Gastroesophageal sphincter (tissue), 4 donors: Measurements from ENCODE around the gene OBSL1. TPM values are rescaled to one million over a fixed set of nuclear protein-coding genes. Genes with fewer than 3 reads are reported as not detected.

Source experiments
- ATAC-seq: fragments of 150-250 bp; one replicate; pipeline ENCODE4 v1.9.1; 2016; ENCODE audit warnings: mild to moderate bottlenecking, moderate library complexity
- H3K27ac ChIP-seq, 4 donors: fragments of 200-600 bp; sonication (generic) in 3 of 4; 1 replicate in 3 of 4; 2 replicates in 1 of 4; pipeline ENCODE4 v1.5.1; 2016 to 2019
- H3K27me3 ChIP-seq: fragments of 200-600 bp; sonication (generic); one replicate; pipeline ENCODE4 v1.5.1; 2019
- H3K36me3 ChIP-seq, 2 donors: fragments of 200-600 bp; sonication (generic); one replicate each; pipeline ENCODE4 v1.5.1; 2019; ENCODE audit warnings: control low read depth in 1 of 2
- H3K4me1 ChIP-seq, 3 donors: fragments of 200-600 bp; sonication (generic); 1 replicate in 2 of 3; 2 replicates in 1 of 3; pipeline ENCODE4 v1.5.1; 2016 to 2019; ENCODE audit warnings: control low read depth in 2 of 3
- H3K4me3 ChIP-seq, 2 donors: fragments of 200-600 bp; sonication (generic); one replicate each; pipeline ENCODE4 v1.5.1; 2019; ENCODE audit warnings: mild to moderate bottlenecking in 1 of 2, moderate library complexity in 1 of 2
- H3K9me3 ChIP-seq, 3 donors: fragments of 200-600 bp; sonication (generic); one replicate each; pipeline ENCODE4 v1.5.1; 2017 to 2019; ENCODE audit warnings: control low read depth in 2 of 3
- EP300 ChIP-seq: sonication (generic); formaldehyde crosslinking; IDR thresholded peaks from one replicate; pipeline ENCODE4 v1.6.1; 2017; ENCODE audit warnings: antibody characterized with exemption, mild to moderate bottlenecking
- POLR2A ChIP-seq, 2 donors: fragments of 450-650 bp; IDR thresholded peaks; one replicate each; pipeline ENCODE4 v1.6.1; 2017; ENCODE audit warnings: antibody characterized with exemption in 2 of 2, mild to moderate bottlenecking in 2 of 2, moderate library complexity in 1 of 2
- POLR2AphosphoS5 ChIP-seq: sonication (generic); formaldehyde crosslinking; IDR thresholded peaks from one replicate; pipeline ENCODE4 v1.6.1; 2017; ENCODE audit warnings: antibody characterized with exemption
- WGBS, 2 donors: methylation state at CpG; one replicate each; pipeline ENCODE4 v1.1.5; 2018; ENCODE audit warnings: low coverage in 1 of 2; 5-methylcytosine and 5-hydroxymethylcytosine counted together
- total RNA-seq, 4 donors: library from RNA; depleted of rRNA; stranded (reverse); fragments of >200 nt; gene quantifications; one replicate each; pipeline ENCODE4 v1.1.0, GENCODE V29; 2016
- TF ChIP-seq, protein P1 (sequence below), 4 experiments: fragments of 200-600 bp in 2 of 4; fragments of 450-650 bp in 2 of 4; sonication (generic) in 1 of 4; IDR thresholded peaks; one replicate each; pipeline ENCODE4 v1.5.1; 2017 to 2019; ENCODE audit warnings: antibody characterized with exemption in 4 of 4, mild to moderate bottlenecking in 2 of 4, moderate library complexity in 2 of 4

Gene OBSL1
- total RNA-seq, 4 donors from 2014 or later = 73.2 to 118 (median 81.6) TPM

DNA sequence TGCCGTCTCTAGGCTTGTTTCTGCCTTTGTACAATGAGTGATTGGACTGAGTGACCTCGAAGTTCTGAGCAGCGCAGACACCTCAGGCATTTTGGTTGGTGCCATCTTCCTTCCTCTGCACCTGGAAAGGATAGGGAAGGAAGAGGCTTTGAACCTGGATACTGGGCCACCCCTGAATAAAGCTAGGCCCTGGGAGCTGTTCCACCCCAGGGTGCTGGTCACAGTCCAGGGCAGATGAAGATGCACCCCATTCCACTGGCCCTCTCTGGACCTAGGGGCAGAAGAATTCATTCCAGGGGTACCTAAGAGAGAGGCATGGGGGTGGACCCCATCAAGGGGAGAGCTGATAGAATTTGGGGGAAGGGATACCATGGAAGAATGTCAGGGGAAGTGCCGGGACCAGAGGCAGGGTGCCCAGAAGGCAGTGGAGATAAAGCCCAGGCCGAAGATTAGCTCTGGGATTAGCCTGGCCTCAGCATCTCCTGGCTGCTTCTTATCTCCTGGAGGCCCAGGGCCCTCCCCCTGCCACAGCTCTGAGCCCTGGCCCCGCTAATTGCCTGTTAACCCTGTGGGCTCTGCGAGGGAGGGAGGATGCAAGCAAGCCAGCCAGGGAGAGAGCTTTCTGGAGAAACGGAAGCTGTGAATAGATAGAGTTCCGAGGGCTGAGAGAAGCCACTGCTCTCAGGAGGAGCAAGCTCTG is 45.7 kb downstream of the OBSL1 start:
- Histone ChIP-seq H3K27ac (no peak overlapping the region), H3K4me1 (peaks cover 0 to 40% (median 34%) of the 10 kb centered on the region in 3 donors), H3K36me3 (no peaks in the 10 kb centered on the region), H3K4me3 (no peak overlapping the region), H3K9me3 (no peaks in the 10 kb centered on the region), H3K27me3 (peaks cover 63% of the 10 kb centered on the region)
- TF ChIP-seq POLR2A (IDR thresholded peaks at IDR 0.05) (no peak), POLR2AphosphoS5 (no peak), EP300 (no peak)
- TF ChIP-seq, protein P1, sequence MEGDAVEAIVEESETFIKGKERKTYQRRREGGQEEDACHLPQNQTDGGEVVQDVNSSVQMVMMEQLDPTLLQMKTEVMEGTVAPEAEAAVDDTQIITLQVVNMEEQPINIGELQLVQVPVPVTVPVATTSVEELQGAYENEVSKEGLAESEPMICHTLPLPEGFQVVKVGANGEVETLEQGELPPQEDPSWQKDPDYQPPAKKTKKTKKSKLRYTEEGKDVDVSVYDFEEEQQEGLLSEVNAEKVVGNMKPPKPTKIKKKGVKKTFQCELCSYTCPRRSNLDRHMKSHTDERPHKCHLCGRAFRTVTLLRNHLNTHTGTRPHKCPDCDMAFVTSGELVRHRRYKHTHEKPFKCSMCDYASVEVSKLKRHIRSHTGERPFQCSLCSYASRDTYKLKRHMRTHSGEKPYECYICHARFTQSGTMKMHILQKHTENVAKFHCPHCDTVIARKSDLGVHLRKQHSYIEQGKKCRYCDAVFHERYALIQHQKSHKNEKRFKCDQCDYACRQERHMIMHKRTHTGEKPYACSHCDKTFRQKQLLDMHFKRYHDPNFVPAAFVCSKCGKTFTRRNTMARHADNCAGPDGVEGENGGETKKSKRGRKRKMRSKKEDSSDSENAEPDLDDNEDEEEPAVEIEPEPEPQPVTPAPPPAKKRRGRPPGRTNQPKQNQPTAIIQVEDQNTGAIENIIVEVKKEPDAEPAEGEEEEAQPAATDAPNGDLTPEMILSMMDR (IDR thresholded peaks at IDR 0.05) = no peak
- ATAC-seq = no peak
- 67 to 86% methylated on average over 2 to 4 of the region's 9 CpGs for WGBS, 2 donors

DNA sequence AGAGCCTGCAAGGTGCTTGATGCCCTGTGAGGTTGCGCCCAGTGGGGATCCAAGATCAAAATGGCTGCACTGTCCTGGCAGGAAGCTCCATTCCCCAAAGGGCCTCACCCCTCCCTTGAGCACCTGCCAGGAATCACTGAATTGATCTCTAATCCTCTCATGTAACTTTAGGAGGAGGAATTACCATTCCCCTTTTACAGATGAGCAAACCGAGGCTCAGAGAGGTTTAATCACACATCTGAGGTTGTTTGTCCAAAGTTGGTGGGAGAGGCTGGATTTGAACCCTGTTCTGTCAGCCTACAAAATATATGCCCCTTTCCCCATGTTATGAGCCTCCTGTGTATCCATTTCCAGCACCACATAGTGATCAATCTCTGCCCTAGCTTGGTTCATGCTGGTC is 46.5 kb downstream of the OBSL1 start:
- no peaks in the 10 kb centered on the region for H3K9me3 ChIP-seq
- no peak overlapping the region for H3K27ac ChIP-seq
- H3K4me1 ChIP-seq = peaks cover 0 to 34% (median 29%) of the 10 kb centered on the region in 3 donors
- no peak overlapping the region for H3K4me3 ChIP-seq
- 80 to 100% methylated on average over 1 of the region's 2 CpGs for WGBS, 2 donors
- no peaks in the 10 kb centered on the region for H3K36me3 ChIP-seq
- ATAC-seq = no peak
- peaks cover 61% of the 10 kb centered on the region for H3K27me3 ChIP-seq
- TF ChIP-seq POLR2A (IDR thresholded peaks at IDR 0.05) = no peak
- no peak for TF ChIP-seq POLR2AphosphoS5
- no peak for TF ChIP-seq EP300
- TF ChIP-seq, protein P1 (IDR thresholded peaks at IDR 0.05) = no peak

DNA sequence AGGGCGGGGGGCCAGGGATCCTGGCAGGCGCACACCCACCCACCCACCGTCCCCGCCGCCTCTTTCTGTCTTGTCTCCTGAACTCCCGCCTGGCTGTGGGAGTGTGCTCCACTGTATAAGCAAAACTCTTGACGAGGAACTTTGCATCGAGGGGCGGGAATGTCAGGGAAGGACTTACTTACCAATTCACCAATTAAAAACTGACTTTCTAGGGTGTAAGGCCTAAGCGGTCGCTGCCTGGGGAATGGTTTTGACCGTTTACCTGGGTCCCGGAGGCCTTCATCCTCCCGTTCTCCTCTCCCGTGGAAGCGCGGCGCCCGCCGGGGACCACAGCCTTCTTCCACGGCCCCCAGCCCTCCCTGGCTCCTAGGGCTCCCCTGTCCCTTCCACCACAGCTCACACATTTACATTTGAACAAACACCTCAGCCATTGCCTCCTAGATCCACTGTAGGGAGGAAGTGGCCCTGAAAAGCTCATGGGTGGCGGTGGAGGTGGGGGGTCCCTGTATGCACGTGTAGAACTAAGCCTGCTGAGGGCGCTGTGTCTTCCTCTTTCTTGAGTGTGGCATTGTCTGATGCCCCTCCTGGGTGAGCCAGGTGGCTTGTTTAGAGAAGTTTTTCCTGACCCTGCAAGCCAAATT is 48.2 kb downstream of the OBSL1 start:
- Histone ChIP-seq H3K36me3 (no peaks in the 10 kb centered on the region), H3K4me1 (peaks cover 0 to 31% (median 27%) of the 10 kb centered on the region in 3 donors), H3K4me3 (peak overlapping the region; percentile 1 to 48), H3K9me3 (no peaks in the 10 kb centered on the region), H3K27me3 (peaks cover 47% of the 10 kb centered on the region), H3K27ac (peak overlapping the region; percentile 5 to 90 (median 82))
- WGBS, 2 donors = 27 to 32% methylated on average over 3 to 10 of the region's 24 CpGs
- no peak for ATAC-seq
- TF ChIP-seq POLR2AphosphoS5 = no peak
- TF ChIP-seq POLR2A (IDR thresholded peaks at IDR 0.05) = no peak

DNA sequence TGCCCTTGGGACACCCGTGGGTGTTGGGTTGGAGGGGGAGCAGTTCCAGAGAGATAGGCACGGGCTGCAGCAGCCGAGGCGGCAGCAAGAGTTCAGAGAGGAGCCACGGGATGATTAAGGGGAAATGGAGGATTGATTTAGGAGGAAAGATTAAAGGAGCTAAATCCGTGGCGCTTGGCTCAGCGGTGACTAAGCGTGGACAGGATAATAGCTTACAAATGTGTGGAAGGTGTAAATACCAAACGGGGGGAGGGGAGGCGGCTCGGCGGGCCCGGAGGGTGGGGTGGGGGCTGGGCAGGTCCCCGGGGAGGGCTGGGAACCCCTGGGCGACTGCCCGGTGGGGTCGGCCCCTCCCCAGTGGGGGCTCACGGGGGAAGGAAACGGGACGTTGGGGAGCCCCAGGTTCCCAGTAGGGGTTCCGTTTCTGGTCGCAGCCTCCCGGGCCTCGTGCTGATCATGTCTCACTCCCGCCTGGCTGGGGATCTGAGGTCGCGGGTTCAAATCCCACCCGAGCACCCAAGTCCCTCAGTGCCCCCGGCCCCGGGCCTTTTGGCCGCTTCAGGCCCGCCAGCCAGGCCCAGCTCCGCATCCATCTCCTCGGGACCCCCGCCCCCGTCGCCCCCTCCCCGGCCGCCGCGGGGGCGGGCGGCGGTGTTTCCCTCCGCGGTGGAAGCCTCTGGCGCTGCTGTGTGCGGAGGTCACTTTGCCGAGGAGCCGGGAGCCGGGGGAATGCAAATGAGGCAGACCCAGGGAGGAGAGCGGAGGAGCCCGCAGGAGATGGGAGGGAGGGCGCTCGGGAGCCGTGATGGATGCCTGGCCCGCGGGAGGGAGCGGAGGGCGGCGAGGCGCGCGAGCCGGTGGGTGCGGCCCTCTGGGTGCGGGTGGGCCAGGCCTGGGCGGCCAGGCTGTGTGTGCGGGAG is 49.0 kb downstream of the OBSL1 start:
- ATAC-seq = peak; percentile 52
- 5 to 7% methylated on average over 8 to 21 of the region's 70 CpGs for WGBS, 2 donors
- peak overlapping the region; percentile 1 to 48 for H3K4me3 ChIP-seq

More for the DNA sequence above, 49.0 kb downstream of the OBSL1 start:
- TF ChIP-seq EP300 (no peak), POLR2AphosphoS5 (peak; percentile 61), POLR2A (IDR thresholded peaks at IDR 0.05) (no peak)
- TF ChIP-seq, protein P1 (IDR thresholded peaks at IDR 0.05) = peak in 1 of 4 experiments; percentile 31
- Histone ChIP-seq H3K4me1 (peaks cover 0 to 37% (median 27%) of the 10 kb centered on the region in 3 donors), H3K9me3 (no peaks in the 10 kb centered on the region), H3K27me3 (peaks cover 51% of the 10 kb centered on the region), H3K27ac (peak overlapping the region; percentile 5 to 90 (median 82)), H3K36me3 (no peaks in the 10 kb centered on the region)
